ENCODE data around the gene EPHA1.

DNA sequence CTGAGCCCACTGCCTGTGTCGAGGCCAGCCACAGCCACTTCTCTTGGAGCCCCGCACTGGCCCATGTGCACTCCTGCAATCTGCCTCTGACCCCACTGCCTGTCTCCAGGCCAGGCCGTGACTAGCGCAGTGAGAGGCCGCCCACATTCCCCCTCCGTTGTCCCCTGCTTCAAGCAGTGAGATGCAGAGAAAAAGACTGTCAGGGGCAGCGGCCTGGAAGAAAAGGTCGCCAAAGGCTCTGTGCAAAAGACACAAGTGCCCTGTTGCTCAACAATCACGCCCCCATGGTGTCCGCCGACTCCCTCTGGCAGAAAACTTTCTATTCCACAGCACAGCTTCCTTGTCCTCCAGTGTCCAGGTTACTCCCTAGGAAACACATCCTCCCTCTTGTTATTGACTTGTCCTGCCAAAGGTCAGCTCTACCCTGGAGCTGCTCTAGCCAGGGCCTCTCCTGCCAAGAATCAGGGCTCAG is 56.1 kb downstream of the EPHA1 start:
- TF ChIP-seq TEAD4 (IDR thresholded peaks at IDR 0.05) (no peak), CREB1 (IDR thresholded peaks at IDR 0.05; ENCODE audit: low read depth) (no peak), YY1 (IDR thresholded peaks at IDR 0.05; ENCODE audit: low read depth) (no peak), CEBPB (IDR thresholded peaks at IDR 0.05) (no peak), EP300 (IDR thresholded peaks at IDR 0.05; ENCODE audit: borderline replicate concordance) (no peak)
- TF ChIP-seq, protein P1, sequence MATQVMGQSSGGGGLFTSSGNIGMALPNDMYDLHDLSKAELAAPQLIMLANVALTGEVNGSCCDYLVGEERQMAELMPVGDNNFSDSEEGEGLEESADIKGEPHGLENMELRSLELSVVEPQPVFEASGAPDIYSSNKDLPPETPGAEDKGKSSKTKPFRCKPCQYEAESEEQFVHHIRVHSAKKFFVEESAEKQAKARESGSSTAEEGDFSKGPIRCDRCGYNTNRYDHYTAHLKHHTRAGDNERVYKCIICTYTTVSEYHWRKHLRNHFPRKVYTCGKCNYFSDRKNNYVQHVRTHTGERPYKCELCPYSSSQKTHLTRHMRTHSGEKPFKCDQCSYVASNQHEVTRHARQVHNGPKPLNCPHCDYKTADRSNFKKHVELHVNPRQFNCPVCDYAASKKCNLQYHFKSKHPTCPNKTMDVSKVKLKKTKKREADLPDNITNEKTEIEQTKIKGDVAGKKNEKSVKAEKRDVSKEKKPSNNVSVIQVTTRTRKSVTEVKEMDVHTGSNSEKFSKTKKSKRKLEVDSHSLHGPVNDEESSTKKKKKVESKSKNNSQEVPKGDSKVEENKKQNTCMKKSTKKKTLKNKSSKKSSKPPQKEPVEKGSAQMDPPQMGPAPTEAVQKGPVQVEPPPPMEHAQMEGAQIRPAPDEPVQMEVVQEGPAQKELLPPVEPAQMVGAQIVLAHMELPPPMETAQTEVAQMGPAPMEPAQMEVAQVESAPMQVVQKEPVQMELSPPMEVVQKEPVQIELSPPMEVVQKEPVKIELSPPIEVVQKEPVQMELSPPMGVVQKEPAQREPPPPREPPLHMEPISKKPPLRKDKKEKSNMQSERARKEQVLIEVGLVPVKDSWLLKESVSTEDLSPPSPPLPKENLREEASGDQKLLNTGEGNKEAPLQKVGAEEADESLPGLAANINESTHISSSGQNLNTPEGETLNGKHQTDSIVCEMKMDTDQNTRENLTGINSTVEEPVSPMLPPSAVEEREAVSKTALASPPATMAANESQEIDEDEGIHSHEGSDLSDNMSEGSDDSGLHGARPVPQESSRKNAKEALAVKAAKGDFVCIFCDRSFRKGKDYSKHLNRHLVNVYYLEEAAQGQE (IDR thresholded peaks at IDR 0.05; ENCODE audit: low read depth) = no peak
- TF ChIP-seq, protein P2, sequence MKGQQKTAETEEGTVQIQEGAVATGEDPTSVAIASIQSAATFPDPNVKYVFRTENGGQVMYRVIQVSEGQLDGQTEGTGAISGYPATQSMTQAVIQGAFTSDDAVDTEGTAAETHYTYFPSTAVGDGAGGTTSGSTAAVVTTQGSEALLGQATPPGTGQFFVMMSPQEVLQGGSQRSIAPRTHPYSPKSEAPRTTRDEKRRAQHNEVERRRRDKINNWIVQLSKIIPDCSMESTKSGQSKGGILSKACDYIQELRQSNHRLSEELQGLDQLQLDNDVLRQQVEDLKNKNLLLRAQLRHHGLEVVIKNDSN (IDR thresholded peaks at IDR 0.05) = no peak

All from Ishikawa (cell line).